SK-N-SH treated with all-trans-retinoic acid at 6 μM for 48 hours (cell line): ENCODE results near the gene SUN5.
"Not testable (repeated sequence)": the region's sequence is repeated elsewhere in the genome, so short reads cannot be mapped to it uniquely, and the experiment has no call there.

Source experiments
- ATAC-seq: fragments of 200-7000 bp; cut with Tn5 transposase; 3 replicates; pipeline ENCODE4 v1.9.1; 2020; ENCODE audit warnings: mild to moderate bottlenecking, moderate library complexity
- ARNTL ChIP-seq: fragments of 450-650 bp; formaldehyde crosslinking; IDR thresholded peaks from 2 replicates; pipeline ENCODE4 v1.5.0; 2020; ENCODE audit warnings: low read depth, mild to moderate bottlenecking, moderate library complexity, borderline replicate concordance
- BACH2 ChIP-seq: fragments of 250-450 bp; sonication (Bioruptor Pico); IDR thresholded peaks from 2 replicates; pipeline ENCODE4 v1.9.0; 2021; ENCODE audit warnings: mild to moderate bottlenecking, borderline replicate concordance
- CSDC2 ChIP-seq: fragments of 250-450 bp; sonication (Bioruptor Pico); IDR thresholded peaks from 2 replicates; pipeline ENCODE4 v1.5.0; 2020; ENCODE audit warnings: mild to moderate bottlenecking, moderate library complexity
- ESRRG ChIP-seq: fragments of 250-450 bp; sonication (Bioruptor Pico); IDR thresholded peaks from 2 replicates; pipeline ENCODE4 v1.6.1; 2021; ENCODE audit warnings: mild to moderate bottlenecking
- GLIS3 ChIP-seq: fragments of 250-450 bp; sonication (Bioruptor Pico); IDR thresholded peaks from 2 replicates; pipeline ENCODE4 v1.5.0; 2020; ENCODE audit warnings: mild to moderate bottlenecking, moderate library complexity
- ISL1 ChIP-seq: fragments of 250-450 bp; sonication (Bioruptor Pico); IDR thresholded peaks from 2 replicates; pipeline ENCODE4 v2.1.2; 2022; ENCODE audit warnings: mild to moderate bottlenecking, moderate library complexity
- PATZ1 ChIP-seq: fragments of 250-450 bp; sonication (Bioruptor Pico); IDR thresholded peaks from 2 replicates; pipeline ENCODE4 v1.8.0; 2020; ENCODE audit warnings: mild to moderate bottlenecking, moderate library complexity, borderline replicate concordance
- PPARA ChIP-seq: fragments of 250-450 bp; sonication (Bioruptor Pico); IDR thresholded peaks from 2 replicates; pipeline ENCODE4 v1.5.0; 2020; ENCODE audit warnings: mild to moderate bottlenecking, borderline replicate concordance
- RARB ChIP-seq: fragments of 250-450 bp; sonication (Bioruptor Pico); IDR thresholded peaks from 2 replicates; pipeline ENCODE4 v1.8.0; 2021; ENCODE audit warnings: mild to moderate bottlenecking, moderate library complexity
- SNAI2 ChIP-seq: fragments of 250-450 bp; sonication (Bioruptor Pico); IDR thresholded peaks from 2 replicates; pipeline ENCODE4 v1.5.0; 2020; ENCODE audit warnings: mild to moderate bottlenecking, moderate library complexity
- TCF4 ChIP-seq: fragments of 250-450 bp; sonication (Bioruptor Pico); IDR thresholded peaks from 2 replicates; pipeline ENCODE4 v1.8.0; 2021; ENCODE audit warnings: mild to moderate bottlenecking, moderate library complexity, borderline replicate concordance
- TOX ChIP-seq: fragments of 250-450 bp; sonication (Bioruptor Pico); IDR thresholded peaks from 2 replicates; pipeline ENCODE4 v1.8.0; 2021; ENCODE audit warnings: mild to moderate bottlenecking, moderate library complexity, borderline replicate concordance
- TSHZ2 ChIP-seq: fragments of 250-450 bp; sonication (Bioruptor Pico); IDR thresholded peaks from 2 replicates; pipeline ENCODE4 v1.5.0; 2020; ENCODE audit warnings: mild to moderate bottlenecking, moderate library complexity
- ZC3H10 ChIP-seq: fragments of 250-450 bp; sonication (Bioruptor Pico); IDR thresholded peaks from 2 replicates; pipeline ENCODE4 v1.5.1; 2021; ENCODE audit warnings: mild to moderate bottlenecking, moderate library complexity
- ZFP3 ChIP-seq: fragments of 250-450 bp; sonication (Bioruptor Pico); IDR thresholded peaks from 2 replicates; pipeline ENCODE4 v1.5.0; 2020; ENCODE audit warnings: mild to moderate bottlenecking, moderate library complexity
- ZNF70 ChIP-seq: fragments of 450-650 bp; formaldehyde crosslinking; IDR thresholded peaks from 2 replicates; pipeline ENCODE4 v1.5.0; 2020; ENCODE audit warnings: mild to moderate bottlenecking, moderate library complexity
- ZNF8 ChIP-seq: fragments of 450-650 bp; formaldehyde crosslinking; IDR thresholded peaks from 2 replicates; pipeline ENCODE4 v1.5.0; 2020; ENCODE audit warnings: mild to moderate bottlenecking, moderate library complexity
- TF ChIP-seq, protein P1 (sequence below): fragments of 250-450 bp; sonication (Bioruptor Pico); IDR thresholded peaks from 2 replicates; pipeline ENCODE4 v1.5.1; 2020; ENCODE audit warnings: low read depth, mild to moderate bottlenecking, moderate library complexity
- TF ChIP-seq, protein P2 (sequence below): fragments of 250-450 bp; sonication (Bioruptor Pico); IDR thresholded peaks from 2 replicates; pipeline ENCODE4 v1.8.0; 2021; ENCODE audit warnings: low read depth, mild to moderate bottlenecking, moderate library complexity, borderline replicate concordance

SUN5 gene

DNA sequence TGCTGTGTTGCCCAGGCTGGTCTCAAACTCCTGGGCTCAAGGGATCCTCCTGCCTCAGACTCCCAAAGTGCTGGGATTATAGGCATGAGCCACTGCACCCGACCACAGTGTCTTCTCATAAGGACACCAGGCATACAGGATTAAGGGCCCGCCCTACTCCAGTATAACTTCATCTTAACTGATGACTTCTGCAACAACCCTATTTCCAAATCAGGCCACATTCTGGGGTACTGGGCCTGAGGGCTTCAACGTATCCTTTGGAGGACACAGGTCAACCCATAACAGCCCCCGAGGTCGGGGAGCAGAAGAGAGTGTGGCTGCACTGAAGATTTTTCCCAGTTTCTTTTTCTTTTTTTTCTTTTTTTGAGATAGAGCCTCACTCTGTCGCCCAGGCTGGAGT is 39.7 kb downstream of the SUN5 start:
- no peak for ATAC-seq

GRCh38 chr20:32963176-32963575 is 41.1 kb downstream of the SUN5 start:
- TF ChIP-seq, protein P1, sequence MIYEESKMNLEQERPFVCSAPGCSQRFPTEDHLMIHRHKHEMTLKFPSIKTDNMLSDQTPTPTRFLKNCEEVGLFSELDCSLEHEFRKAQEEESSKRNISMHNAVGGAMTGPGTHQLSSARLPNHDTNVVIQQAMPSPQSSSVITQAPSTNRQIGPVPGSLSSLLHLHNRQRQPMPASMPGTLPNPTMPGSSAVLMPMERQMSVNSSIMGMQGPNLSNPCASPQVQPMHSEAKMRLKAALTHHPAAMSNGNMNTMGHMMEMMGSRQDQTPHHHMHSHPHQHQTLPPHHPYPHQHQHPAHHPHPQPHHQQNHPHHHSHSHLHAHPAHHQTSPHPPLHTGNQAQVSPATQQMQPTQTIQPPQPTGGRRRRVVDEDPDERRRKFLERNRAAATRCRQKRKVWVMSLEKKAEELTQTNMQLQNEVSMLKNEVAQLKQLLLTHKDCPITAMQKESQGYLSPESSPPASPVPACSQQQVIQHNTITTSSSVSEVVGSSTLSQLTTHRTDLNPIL, result no peak
- no peak for TF ChIP-seq CSDC2 (CRISPR knock-in tag)
- no peak for TF ChIP-seq GLIS3
- TF ChIP-seq ZNF8, result no peak
- TF ChIP-seq, protein P2, sequence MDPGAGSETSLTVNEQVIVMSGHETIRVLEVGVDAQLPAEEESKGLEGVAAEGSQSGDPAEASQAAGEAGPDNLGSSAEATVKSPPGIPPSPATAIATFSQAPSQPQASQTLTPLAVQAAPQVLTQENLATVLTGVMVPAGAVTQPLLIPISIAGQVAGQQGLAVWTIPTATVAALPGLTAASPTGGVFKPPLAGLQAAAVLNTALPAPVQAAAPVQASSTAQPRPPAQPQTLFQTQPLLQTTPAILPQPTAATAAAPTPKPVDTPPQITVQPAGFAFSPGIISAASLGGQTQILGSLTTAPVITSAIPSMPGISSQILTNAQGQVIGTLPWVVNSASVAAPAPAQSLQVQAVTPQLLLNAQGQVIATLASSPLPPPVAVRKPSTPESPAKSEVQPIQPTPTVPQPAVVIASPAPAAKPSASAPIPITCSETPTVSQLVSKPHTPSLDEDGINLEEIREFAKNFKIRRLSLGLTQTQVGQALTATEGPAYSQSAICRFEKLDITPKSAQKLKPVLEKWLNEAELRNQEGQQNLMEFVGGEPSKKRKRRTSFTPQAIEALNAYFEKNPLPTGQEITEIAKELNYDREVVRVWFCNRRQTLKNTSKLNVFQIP, result no peak
- no peak for TF ChIP-seq SNAI2 (CRISPR knock-in tag)
- TF ChIP-seq TOX (CRISPR knock-in tag), result no peak
- no peak for TF ChIP-seq PPARA (CRISPR knock-in tag)
- TF ChIP-seq PATZ1 (CRISPR knock-in tag), result no peak
- TF ChIP-seq ZNF70 (CRISPR knock-in tag), result no peak
- TF ChIP-seq ZC3H10, result no peak
- TF ChIP-seq RARB (CRISPR knock-in tag), result no peak
- no peak for TF ChIP-seq TSHZ2 (CRISPR knock-in tag)
- no peak for TF ChIP-seq ZFP3 (CRISPR knock-in tag)
- TF ChIP-seq BACH2 (CRISPR knock-in tag), result no peak
- TF ChIP-seq ARNTL (CRISPR knock-in tag), result no peak
- no peak for ATAC-seq

More for the DNA sequence above, 39.7 kb downstream of the SUN5 start:
- TF ChIP-seq PATZ1 (CRISPR knock-in tag) (no peak), GLIS3 (no peak), ZC3H10 (no peak), SNAI2 (CRISPR knock-in tag) (no peak), RARB (CRISPR knock-in tag) (no peak), CSDC2 (CRISPR knock-in tag) (no peak), TOX (CRISPR knock-in tag) (no peak), ISL1 (CRISPR knock-in tag) (no peak), PPARA (CRISPR knock-in tag) (no peak), ZFP3 (CRISPR knock-in tag) (no peak), ZNF70 (CRISPR knock-in tag) (no peak), TCF4 (CRISPR knock-in tag) (no peak), ESRRG (no peak)
- TF ChIP-seq, protein P2, result no peak

GRCh38 chr20:32962646-32963045 is 41.6 kb downstream of the SUN5 start:
- not testable (repeated sequence) for ATAC-seq
